K562 (cell line): Measurements from ENCODE around the gene AP4S1. TPM values are rescaled to one million over a fixed set of nuclear protein-coding genes. Genes with fewer than 3 reads are reported as not detected.

Experiments used
- ARHGAP35 ChIP-seq: fragments of 450-650 bp; IDR thresholded peaks from 2 replicates; pipeline ENCODE4 v1.6.1; 2018; ENCODE audit not compliant: partially characterized antibody
- CEBPZ ChIP-seq: fragments of 150-350 bp; IDR thresholded peaks from 2 replicates; pipeline ENCODE4 v1.6.1; 2014; ENCODE audit warnings: low read depth, mild to moderate bottlenecking, low read length, borderline replicate concordance
- CREB5 ChIP-seq: fragments of 250-450 bp; sonication (Bioruptor Pico); IDR thresholded peaks from 2 replicates; pipeline ENCODE4 v1.5.0; 2020; ENCODE audit warnings: mild to moderate bottlenecking
- FOXP4 ChIP-seq: sonication (generic); formaldehyde crosslinking; IDR thresholded peaks from 2 replicates; pipeline ENCODE4 v1.8.0; 2022; ENCODE audit warnings: mild to moderate bottlenecking, missing genetic modification reagents, borderline replicate concordance
- GATAD2A ChIP-seq: fragments of 450-650 bp; IDR thresholded peaks from 2 replicates; pipeline ENCODE4 v1.6.1; 2017
- GATAD2B ChIP-seq: fragments of 450-650 bp; IDR thresholded peaks from 2 replicates; pipeline ENCODE4 v1.6.1; 2017; ENCODE audit warnings: mild to moderate bottlenecking, borderline replicate concordance
- GTF2B ChIP-seq: IDR thresholded peaks from 2 replicates; pipeline ENCODE4 v1.6.1; 2011; ENCODE audit not compliant: insufficient read length; ENCODE audit errors: extremely low read depth
- HMGN3 ChIP-seq: IDR thresholded peaks from 2 replicates; pipeline ENCODE4 v1.6.1; 2011; ENCODE audit warnings: borderline replicate concordance, low read depth, mild to moderate bottlenecking, mixed read lengths, low read length; ENCODE audit not compliant: insufficient read length; ENCODE audit errors: extremely low read depth
- MAZ ChIP-seq, 2 experiments: fragments of 450-650 bp in 1 of 2; sonication (generic) in 1 of 2; formaldehyde crosslinking; IDR thresholded peaks in 1 of 2; conservative IDR thresholded peaks in 1 of 2; 2 replicates each; pipeline versions ENCODE4 v1.4.0 to v1.5.0; 2020; ENCODE audit warnings: mild to moderate bottlenecking in 1 of 2, missing genetic modification reagents in 1 of 2
- NCOA2 ChIP-seq, 2 experiments: fragments of 450-650 bp; IDR thresholded peaks; 2 replicates each; pipeline ENCODE4 v1.6.1; 2018; ENCODE audit warnings: mild to moderate bottlenecking in 2 of 2, moderate library complexity in 1 of 2; ENCODE audit not compliant: partially characterized antibody in 2 of 2
- NR1H2 ChIP-seq: sonication (generic); formaldehyde crosslinking; IDR thresholded peaks from 2 replicates; pipeline ENCODE4 v1.4.0; 2020; ENCODE audit warnings: mild to moderate bottlenecking, missing genetic modification reagents
- PKNOX1 ChIP-seq: fragments of 450-650 bp; IDR thresholded peaks from 2 replicates; pipeline ENCODE4 v1.6.1; 2016
- PRMT5 ChIP-seq: sonication (generic); formaldehyde crosslinking; IDR thresholded peaks from 2 replicates; pipeline ENCODE4 v1.5.0; 2020; ENCODE audit warnings: missing genetic modification reagents
- RUNX1 ChIP-seq: sonication (generic); IDR thresholded peaks from 2 replicates; pipeline ENCODE4 v1.6.1; 2016; ENCODE audit warnings: antibody characterized with exemption, low read depth
- SRSF7 ChIP-seq: fragments of 200-400 bp; formaldehyde crosslinking; optimal IDR thresholded peaks from 2 replicates; pipeline ENCODE3; 2017; ENCODE audit warnings: mild to moderate bottlenecking, low read depth, low read length
- SRSF9 ChIP-seq: fragments of 200-400 bp; formaldehyde crosslinking; IDR thresholded peaks from 2 replicates; pipeline ENCODE4 v1.6.1; 2017; ENCODE audit warnings: low read depth, low read length, borderline replicate concordance
- U2AF2 ChIP-seq: fragments of 200-400 bp; formaldehyde crosslinking; optimal IDR thresholded peaks from 2 replicates; pipeline ENCODE3; 2017; ENCODE audit warnings: low read depth, mild to moderate bottlenecking, low read length
- ZNF3 ChIP-seq: fragments of 250-450 bp; sonication (Bioruptor Pico); IDR thresholded peaks from 2 replicates; pipeline ENCODE4 v1.5.0; 2021; ENCODE audit warnings: mild to moderate bottlenecking, moderate library complexity
- ZNF316 ChIP-seq: fragments of 450-650 bp; IDR thresholded peaks from 2 replicates; pipeline ENCODE4 v1.6.1; 2016
- ZNF644 ChIP-seq: fragments of 200-800 bp; sonication (Bioruptor generic); IDR thresholded peaks from 2 replicates; pipeline ENCODE4 v1.6.1; 2016; ENCODE audit warnings: low read depth, missing genetic modification characterization, missing compliant biosample characterization
- polyA plus RNA-seq, 8 experiments: library from polyadenylated mRNA; depleted of rRNA in 4 of 8; stranded (reverse) in 5 of 8; unstranded in 3 of 8; fragments of >200 nt; fragmentation: Nextera tagmentation in 2 of 8; fragmentation: Illumina TruSeq in 1 of 8; extraction: Ambion mirVana in 2 of 8; extraction: Trizol in 1 of 8; gene quantifications; 2 replicates each; pipeline versions ENCODE4 v1.2.1 to v1.2.3, GENCODE V29; 2011 to 2014; ENCODE audit warnings: inconsistent platforms in 1 of 8, missing spikeins in 1 of 8
- total RNA-seq, 7 experiments: library from RNA; depleted of rRNA in 6 of 7; stranded (reverse); fragments of >200 nt in 6 of 7; fragmentation: Illumina TruSeq in 2 of 7; extraction: Trizol in 2 of 7; gene quantifications; 2 replicates each; pipeline versions ENCODE4 v1.2.1 to v1.2.3, GENCODE V29; 2011 to 2021; ENCODE audit warnings: low replicate concordance in 1 of 7

The AP4S1 gene
- total and polyA plus RNA-seq, 9 of the 15 experiments (the other 6 are each of a cell fraction or from before 2014, with no cell fraction given): 3.7 to 7.8 (median 5.9) TPM

GRCh38 chr14:31038521-31039166 lies 13.2 kb downstream of the AP4S1 start (continued):
- no peak for TF ChIP-seq FOXP4
- no peak for TF ChIP-seq GTF2B
- no peak for TF ChIP-seq CEBPZ
- TF ChIP-seq ZNF644 (tag): no peak
- TF ChIP-seq ARHGAP35: no peak
- no peak for TF ChIP-seq SRSF7
- peak; percentile 36; the same call in 1 of the 2 replicates for TF ChIP-seq GATAD2A
- no peak for TF ChIP-seq U2AF2
- TF ChIP-seq CREB5 (CRISPR knock-in tag): no peak
- TF ChIP-seq SRSF9: no peak
- no peak for TF ChIP-seq NCOA2 (IDR thresholded peaks at IDR 0.05; ENCODE audit: partially characterized antibody in 2 of 2)
- peak; percentile 19; the same call in 1 of the 2 replicates for TF ChIP-seq ZNF316
- no peak for TF ChIP-seq RUNX1
- no peak for TF ChIP-seq NR1H2 (CRISPR knock-in tag)
- no peak for TF ChIP-seq PRMT5 (CRISPR knock-in tag)
- no peak for TF ChIP-seq MAZ (CRISPR knock-in tag; conservative IDR thresholded peaks at IDR 0.05 in 1 of 2, IDR thresholded peaks at IDR 0.05 in 1 of 2)
- TF ChIP-seq PKNOX1: 0 out of 2 replicates have a peak, but pooled peaks have one; percentile 12
- TF ChIP-seq GATAD2B: peak; percentile 61
- TF ChIP-seq ZNF3: no peak
- no peak for TF ChIP-seq HMGN3
